Upper lobe of left lung (tissue), 6 donors: ENCODE results near the gene RNU2-1. TPM values are rescaled to one million over a fixed set of nuclear protein-coding genes. Genes with fewer than 3 reads are reported as not detected.

Source experiments
- ATAC-seq, 2 donors: fragments of 200-7000 bp; cut with Tn5 transposase; one replicate each; pipeline ENCODE4 v1.9.1; 2022; ENCODE audit warnings: mild to moderate bottlenecking in 2 of 2, moderate library complexity in 2 of 2; ENCODE audit not compliant: low FRiP score in 2 of 2
- DNase-seq, 2 donors: peaks; one replicate each; pipeline ENCODE4 v3.0.0-alpha.2; 2019 to 2020
- H3K27ac ChIP-seq, 4 donors: fragments of 200-600 bp; sonication (generic); one replicate each; pipeline ENCODE4 v1.5.1; 2016 to 2019
- H3K27me3 ChIP-seq, 4 donors: fragments of 200-600 bp; sonication (generic); one replicate each; pipeline ENCODE4 v1.5.1; 2017 to 2019
- H3K36me3 ChIP-seq, 4 donors: fragments of 200-600 bp; sonication (generic); one replicate each; pipeline ENCODE4 v1.5.1; 2016 to 2019
- H3K4me1 ChIP-seq, 4 donors: fragments of 200-600 bp; sonication (generic); one replicate each; pipeline ENCODE4 v1.5.1; 2018 to 2019
- H3K4me3 ChIP-seq, 4 donors: fragments of 200-600 bp; sonication (generic); one replicate each; pipeline ENCODE4 v1.5.1; 2017 to 2019; ENCODE audit warnings: mild to moderate bottlenecking in 2 of 4, moderate library complexity in 1 of 4
- H3K9me3 ChIP-seq, 4 donors: fragments of 200-600 bp; sonication (generic); one replicate each; pipeline ENCODE4 v1.5.1; 2018 to 2019
- EP300 ChIP-seq, 4 donors: sonication (generic); formaldehyde crosslinking; IDR thresholded peaks; one replicate each; pipeline ENCODE4 v1.5.1; 2017; ENCODE audit warnings: antibody characterized with exemption in 4 of 4, control low read depth in 2 of 4
- POLR2A ChIP-seq, 4 donors: fragments of 450-650 bp; IDR thresholded peaks; one replicate each; pipeline ENCODE4 v1.5.1; 2016 to 2017; ENCODE audit warnings: antibody characterized with exemption in 4 of 4, mild to moderate bottlenecking in 2 of 4
- POLR2AphosphoS5 ChIP-seq, 2 donors: sonication (generic); formaldehyde crosslinking; IDR thresholded peaks; one replicate each; pipeline ENCODE4 v1.5.1; 2017; ENCODE audit warnings: antibody characterized with exemption in 2 of 2
- WGBS, 2 donors: methylation state at CpG; one replicate each; pipeline ENCODE4 v1.1.5; 2017 to 2018; 5-methylcytosine and 5-hydroxymethylcytosine counted together
- total RNA-seq, 6 donors: library from RNA; depleted of rRNA in 4 of 6; stranded (reverse); fragments of >200 nt in 4 of 6; gene quantifications; one replicate each; pipeline versions ENCODE4 v1.1.0 to v1.2.1, GENCODE V29; 2016 to 2021
- TF ChIP-seq, protein P1 (sequence below), 6 experiments: fragments of 450-650 bp in 4 of 6; fragments of 200-600 bp in 2 of 6; sonication (generic) in 2 of 6; IDR thresholded peaks; one replicate each; pipeline ENCODE4 v1.5.1; 2016 to 2019; ENCODE audit warnings: antibody characterized with exemption in 6 of 6
- donor health status: DM: no; HTN: no; CAD: no; lungs with moderate emphysema.
- donor health status: DM: no; HTN: yes; CAD: no; lungs with severe emphysema.

RNU2-1 gene
- total RNA-seq, 6 donors from 2014 or later = 5,003 to 8,653 TPM; not detected in 4

DNA sequence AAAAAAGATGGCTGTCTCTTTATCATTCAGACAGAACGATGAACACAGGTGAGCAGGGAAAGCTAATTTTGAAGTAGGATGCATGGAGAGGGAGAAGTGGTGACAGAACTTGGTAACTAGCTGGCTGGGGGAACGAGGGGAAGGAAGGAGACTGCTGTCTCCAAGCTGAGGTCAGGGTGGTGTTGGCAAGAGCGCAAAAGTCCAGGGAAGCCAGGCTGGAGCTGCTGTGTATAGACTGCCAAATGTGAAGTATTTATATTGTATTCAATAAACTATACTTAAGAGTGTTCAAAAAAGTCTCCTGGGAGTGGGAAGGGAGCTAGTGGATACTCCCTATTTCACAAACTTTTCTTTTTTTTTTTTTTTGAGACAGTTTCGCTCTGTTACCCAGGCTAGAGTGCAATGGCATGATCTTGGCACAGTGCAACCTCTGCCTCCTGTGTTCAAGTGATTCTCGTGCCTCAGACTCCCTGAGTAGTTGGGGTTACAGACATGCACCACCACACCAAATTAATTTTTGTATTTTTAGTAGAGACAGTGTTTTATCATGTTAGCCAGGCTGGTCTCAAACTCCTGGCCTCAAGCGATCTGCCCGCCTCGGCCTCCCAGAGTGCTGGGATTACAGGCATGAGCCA is 13.9 kb downstream of the RNU2-1 start:
- no peak overlapping the region for H3K27ac ChIP-seq

DNA sequence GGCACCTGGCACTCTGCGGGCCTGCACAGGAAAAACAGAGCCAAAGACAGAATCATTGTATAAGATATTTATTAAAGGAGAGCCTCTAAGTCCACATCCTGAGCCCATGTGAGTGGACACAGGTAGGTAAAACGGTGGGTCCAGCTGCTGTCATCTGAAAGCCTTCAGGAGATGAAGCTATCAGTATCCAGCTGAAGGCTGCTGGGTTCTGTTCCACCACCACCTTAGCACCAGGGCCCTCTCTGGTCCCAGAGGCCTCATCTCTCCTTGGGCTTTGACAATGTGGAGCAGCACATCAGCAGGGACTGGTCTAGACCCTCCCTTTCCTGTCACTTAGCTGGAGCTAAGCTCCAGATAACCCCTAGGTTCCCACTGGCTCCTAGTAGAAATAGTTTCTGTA is 14.8 kb downstream of the RNU2-1 start:
- Histone ChIP-seq H3K27ac (no peak overlapping the region), H3K36me3 (peaks cover 0 to 32% (median 14%) of the 10 kb centered on the region in 4 donors), H3K4me1 (no peaks in the 10 kb centered on the region), H3K4me3 (no peak overlapping the region), H3K27me3 (no peaks in the 10 kb centered on the region), H3K9me3 (no peaks in the 10 kb centered on the region)
- TF ChIP-seq EP300 (IDR thresholded peaks at IDR 0.05) = no peak
- TF ChIP-seq, protein P1, sequence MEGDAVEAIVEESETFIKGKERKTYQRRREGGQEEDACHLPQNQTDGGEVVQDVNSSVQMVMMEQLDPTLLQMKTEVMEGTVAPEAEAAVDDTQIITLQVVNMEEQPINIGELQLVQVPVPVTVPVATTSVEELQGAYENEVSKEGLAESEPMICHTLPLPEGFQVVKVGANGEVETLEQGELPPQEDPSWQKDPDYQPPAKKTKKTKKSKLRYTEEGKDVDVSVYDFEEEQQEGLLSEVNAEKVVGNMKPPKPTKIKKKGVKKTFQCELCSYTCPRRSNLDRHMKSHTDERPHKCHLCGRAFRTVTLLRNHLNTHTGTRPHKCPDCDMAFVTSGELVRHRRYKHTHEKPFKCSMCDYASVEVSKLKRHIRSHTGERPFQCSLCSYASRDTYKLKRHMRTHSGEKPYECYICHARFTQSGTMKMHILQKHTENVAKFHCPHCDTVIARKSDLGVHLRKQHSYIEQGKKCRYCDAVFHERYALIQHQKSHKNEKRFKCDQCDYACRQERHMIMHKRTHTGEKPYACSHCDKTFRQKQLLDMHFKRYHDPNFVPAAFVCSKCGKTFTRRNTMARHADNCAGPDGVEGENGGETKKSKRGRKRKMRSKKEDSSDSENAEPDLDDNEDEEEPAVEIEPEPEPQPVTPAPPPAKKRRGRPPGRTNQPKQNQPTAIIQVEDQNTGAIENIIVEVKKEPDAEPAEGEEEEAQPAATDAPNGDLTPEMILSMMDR (IDR thresholded peaks at IDR 0.05) = no peak
- TF ChIP-seq POLR2AphosphoS5 (IDR thresholded peaks at IDR 0.05) = no peak
- TF ChIP-seq POLR2A (IDR thresholded peaks at IDR 0.05) = no peak
- DNase-seq (no peak), ATAC-seq (no peak)
- 93 to 96% methylated on average over 2 of the region's 2 CpGs for WGBS, 2 donors

More for the DNA sequence above, 13.9 kb downstream of the RNU2-1 start:
- no peak for TF ChIP-seq EP300 (IDR thresholded peaks at IDR 0.05)
- no peak for TF ChIP-seq POLR2A (IDR thresholded peaks at IDR 0.05)
- TF ChIP-seq, protein P1 (IDR thresholded peaks at IDR 0.05) = no peak
- TF ChIP-seq POLR2AphosphoS5 (IDR thresholded peaks at IDR 0.05) = no peak
- Histone ChIP-seq H3K36me3 (peaks cover 0 to 32% (median 13%) of the 10 kb centered on the region in 4 donors), H3K9me3 (no peaks in the 10 kb centered on the region), H3K4me3 (no peak overlapping the region), H3K4me1 (no peaks in the 10 kb centered on the region), H3K27me3 (no peaks in the 10 kb centered on the region)
- DNase-seq = no peak
- WGBS, 2 donors = 64 to 65% methylated on average over 8 of the region's 8 CpGs
- ATAC-seq = no peak

DNA sequence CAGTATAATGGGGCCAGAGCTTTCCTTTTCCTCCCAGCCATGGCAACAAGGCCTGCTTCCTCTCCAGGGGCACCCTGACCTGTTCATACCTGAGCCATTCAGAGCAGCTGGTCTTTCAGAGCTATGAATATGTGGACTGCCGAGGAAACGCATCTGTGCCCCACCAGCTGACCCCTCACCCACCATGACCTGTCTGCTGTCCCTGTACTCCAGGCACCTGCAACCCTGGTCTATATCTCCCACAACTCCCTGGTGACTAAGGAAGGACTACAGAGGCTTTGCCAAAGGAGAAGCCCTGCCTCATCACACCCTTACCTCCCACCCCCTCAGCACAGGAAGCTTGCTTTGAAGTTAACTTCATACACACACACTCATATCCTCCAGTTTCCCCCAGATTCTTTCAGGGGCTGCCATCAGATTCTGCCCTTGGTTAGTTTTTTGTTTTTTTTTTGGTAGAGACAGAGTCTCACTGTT is 16.1 kb downstream of the RNU2-1 start:
- TF ChIP-seq EP300 (IDR thresholded peaks at IDR 0.05) (no peak), POLR2A (IDR thresholded peaks at IDR 0.05) (no peak), POLR2AphosphoS5 (IDR thresholded peaks at IDR 0.05) (no peak)
- TF ChIP-seq, protein P1 (IDR thresholded peaks at IDR 0.05) = no peak
- Histone ChIP-seq H3K4me3 (no peak overlapping the region), H3K27ac (no peak overlapping the region), H3K36me3 (peaks cover 0 to 32% (median 14%) of the 10 kb centered on the region in 4 donors), H3K9me3 (no peaks in the 10 kb centered on the region), H3K27me3 (no peaks in the 10 kb centered on the region), H3K4me1 (peaks cover 6 to 9% (median 8%) of the 10 kb centered on the region in 4 donors)
- no peak for DNase-seq
- WGBS, 2 donors = 87 to 100% methylated on average over 2 of the region's 2 CpGs
- ATAC-seq = no peak

DNA sequence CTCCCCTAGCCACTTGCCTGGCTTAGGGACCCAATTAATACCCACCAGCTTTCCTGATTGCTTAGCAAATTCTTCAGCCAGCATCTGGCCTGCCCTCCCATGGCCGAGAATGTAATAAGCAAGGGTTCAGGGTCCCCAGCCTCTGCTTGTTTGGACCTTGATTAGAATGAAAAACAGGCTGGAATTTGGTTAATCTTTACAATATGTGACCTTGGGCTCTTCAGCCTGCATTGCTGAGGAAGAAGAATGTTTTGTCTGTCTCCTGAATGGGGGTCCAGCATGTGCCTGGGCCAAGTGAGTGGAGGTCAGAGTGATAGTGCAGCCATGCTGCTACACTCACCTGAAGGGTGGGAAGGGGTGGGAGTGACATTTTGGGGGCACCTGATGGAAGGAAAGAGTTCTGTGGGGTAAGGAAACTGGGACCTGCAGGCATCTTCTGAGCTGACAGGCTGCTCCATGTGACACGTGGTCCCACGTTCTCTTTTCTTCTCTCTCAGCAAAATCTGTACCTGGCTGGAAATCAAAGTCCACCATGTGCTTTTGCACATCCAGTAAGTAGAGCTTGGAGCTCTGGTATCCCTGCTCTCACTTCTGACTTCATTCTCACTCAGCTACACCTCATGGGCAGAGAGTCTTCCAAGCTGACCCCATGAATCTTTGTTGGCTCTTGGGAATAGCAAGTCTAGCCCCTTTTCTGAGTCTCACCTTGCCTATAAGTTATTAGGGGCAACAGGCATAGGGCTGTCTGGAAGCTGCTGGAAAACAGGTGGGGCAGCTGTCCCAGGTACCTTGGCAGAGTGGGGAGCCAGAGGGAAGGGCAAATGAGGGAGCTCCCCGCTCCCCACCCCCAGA is 16.8 kb downstream of the RNU2-1 start:
- TF ChIP-seq POLR2A (IDR thresholded peaks at IDR 0.05) = no peak
- no peak for TF ChIP-seq EP300 (IDR thresholded peaks at IDR 0.05)
- TF ChIP-seq POLR2AphosphoS5 (IDR thresholded peaks at IDR 0.05) = no peak
- TF ChIP-seq, protein P1 (IDR thresholded peaks at IDR 0.05) = no peak
- WGBS, 2 donors = 96% methylated on average over 4 of the region's 4 CpGs
- no peak overlapping the region for H3K4me3 ChIP-seq
- no peak overlapping the region for H3K27ac ChIP-seq
- H3K4me1 ChIP-seq = peaks cover 9 to 15% (median 13%) of the 10 kb centered on the region in 4 donors
- DNase-seq = no peak
- H3K9me3 ChIP-seq = no peaks in the 10 kb centered on the region
- no peaks in the 10 kb centered on the region for H3K27me3 ChIP-seq
- H3K36me3 ChIP-seq = peaks cover 0 to 32% (median 14%) of the 10 kb centered on the region in 4 donors
- ATAC-seq = no peak
